Activated CD4-positive, alpha-beta T cell treated with anti-CD3 and anti-CD28 coated beads for 48 hours (primary cell): Measurements from ENCODE around the gene HOXD12.

ENCODE experiments used
- DNase-seq: peaks from one replicate; pipeline ENCODE4 v3.0.0-alpha.2; 2020

The HOXD12 gene

DNA sequence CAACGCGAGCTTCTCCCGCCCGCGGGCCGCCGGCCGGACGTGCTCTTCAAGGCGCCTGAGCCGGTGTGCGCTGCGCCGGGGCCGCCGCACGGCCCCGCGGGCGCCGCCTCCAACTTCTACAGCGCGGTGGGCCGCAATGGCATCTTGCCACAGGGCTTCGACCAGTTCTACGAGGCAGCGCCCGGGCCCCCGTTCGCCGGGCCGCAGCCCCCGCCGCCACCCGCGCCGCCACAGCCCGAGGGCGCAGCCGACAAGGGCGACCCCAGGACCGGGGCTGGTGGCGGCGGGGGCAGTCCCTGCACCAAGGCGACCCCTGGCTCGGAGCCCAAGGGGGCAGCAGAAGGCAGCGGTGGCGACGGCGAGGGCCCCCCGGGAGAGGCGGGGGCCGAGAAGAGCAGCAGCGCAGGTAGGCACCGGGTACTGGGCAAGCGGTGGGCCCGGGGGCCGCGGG lies 8.2 kb downstream of the HOXD12 start:
- DNase-seq: no peak

DNA sequence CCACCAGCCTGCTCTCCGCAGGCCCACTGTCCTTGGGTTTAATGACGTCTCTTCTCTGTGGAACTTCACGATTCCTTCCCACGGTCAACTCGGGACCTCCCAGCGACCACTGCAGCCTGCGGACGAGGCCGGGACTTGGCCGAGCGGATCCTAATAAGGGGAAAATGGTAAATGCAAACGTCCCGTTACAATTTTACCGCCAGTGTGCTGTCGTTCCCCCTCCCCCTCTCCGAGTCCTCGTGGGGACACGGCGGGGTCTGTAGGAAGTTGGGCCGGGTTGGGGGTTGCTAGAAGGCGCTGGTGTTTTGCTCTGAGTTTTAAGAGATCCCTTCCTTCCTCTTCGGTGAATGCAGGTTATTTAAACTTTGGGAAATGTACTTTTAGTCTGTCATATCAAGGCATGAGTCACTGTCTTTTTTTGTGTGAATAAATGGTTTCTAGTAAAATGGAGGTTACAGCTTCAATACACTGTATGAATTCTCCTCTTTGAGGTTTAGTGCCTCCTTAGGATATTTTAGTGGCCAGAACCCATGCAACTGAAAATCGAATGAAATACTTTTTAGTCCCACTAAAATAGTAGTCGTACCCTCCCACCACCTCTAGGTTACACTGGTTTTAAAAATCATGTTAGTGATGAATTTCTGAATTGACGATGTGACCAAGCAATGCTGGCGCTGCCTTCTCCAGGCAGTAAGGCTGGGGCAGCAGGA lies 9.8 kb downstream of the HOXD12 start:
- no peak for DNase-seq

GRCh38 chr2:176109946-176110345 lies 10.4 kb downstream of the HOXD12 start:
- no peak for DNase-seq

- DNase-seq: no peak
Observed at GRCh38 chr2:176110415-176111308, 11.1 kb downstream of the HOXD12 start.

- DNase-seq: peak; percentile 54
Observed at GRCh38 chr2:176111309-176111663, 11.7 kb downstream of the HOXD12 start.

DNA sequence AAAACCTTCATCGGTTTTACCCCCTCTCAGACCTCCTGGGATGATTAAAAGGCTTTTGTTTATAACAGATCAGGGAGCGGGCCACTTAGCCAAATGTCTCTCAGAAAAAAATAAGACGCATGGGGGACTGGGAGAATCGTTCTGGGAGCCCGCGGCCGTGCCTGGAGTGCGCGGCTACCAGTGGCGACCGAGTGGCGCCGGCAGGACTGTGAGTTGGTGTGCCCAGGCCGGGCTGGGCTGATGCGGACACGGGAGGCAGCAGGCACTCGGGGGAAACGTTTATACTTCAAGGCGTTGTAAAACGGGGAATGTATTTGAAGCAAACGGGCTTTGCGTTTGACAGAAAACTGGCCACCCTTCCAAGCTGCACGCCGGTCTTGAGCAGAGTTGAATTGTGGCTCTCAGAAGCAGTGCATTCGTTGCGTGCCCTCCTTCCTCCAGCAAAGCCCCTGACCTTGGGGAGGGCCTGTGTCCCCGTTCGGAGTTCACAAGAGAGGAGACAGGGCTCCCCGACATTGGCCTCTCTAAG lies 12.3 kb downstream of the HOXD12 start:
- DNase-seq: no peak

DNA sequence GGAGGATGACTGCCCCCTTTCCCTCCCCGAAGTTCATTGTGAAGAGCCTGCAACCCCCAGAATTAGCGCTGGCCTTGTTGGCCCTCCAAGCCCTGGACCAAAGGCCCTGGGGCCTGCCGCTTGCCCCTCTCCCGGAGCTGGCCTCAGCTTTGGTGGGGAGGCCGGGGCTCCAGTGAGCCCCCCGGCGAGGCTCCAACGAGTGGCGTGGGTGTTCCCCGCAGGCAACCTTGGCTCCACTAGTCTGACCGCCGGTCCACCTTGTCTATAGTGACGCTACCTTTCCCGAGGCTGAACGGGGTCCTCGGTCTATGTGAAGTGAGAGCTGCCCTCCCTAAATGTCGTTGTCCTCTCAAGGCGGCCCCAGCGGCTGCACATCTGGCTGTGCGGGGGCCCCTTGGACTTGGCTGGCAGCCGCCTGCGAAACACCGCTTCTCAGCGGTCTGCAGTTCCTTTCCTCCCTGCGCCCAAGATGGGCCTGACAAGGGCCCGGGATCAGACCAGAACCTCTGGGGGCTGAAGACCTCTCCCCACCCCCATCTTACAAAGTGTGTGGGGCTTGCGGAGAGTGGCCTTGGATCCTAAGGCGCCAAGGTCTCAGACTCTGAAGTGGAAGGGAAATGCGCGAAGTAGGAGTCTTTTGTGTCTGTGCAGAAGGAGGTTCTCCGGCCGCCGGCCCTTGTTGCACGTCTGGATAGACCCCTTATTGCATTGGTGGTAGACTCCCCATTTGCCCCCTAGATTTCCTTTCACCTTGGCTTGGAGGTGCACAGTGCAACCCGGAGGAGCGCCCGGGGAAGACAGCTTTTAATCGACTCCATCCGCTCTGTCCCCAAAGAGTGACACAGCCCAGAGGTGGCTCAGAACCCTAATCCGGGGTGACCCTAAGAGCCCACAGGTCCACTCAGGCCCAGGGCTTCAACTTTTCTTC lies 13.0 kb downstream of the HOXD12 start:
- DNase-seq: no peak

DNA sequence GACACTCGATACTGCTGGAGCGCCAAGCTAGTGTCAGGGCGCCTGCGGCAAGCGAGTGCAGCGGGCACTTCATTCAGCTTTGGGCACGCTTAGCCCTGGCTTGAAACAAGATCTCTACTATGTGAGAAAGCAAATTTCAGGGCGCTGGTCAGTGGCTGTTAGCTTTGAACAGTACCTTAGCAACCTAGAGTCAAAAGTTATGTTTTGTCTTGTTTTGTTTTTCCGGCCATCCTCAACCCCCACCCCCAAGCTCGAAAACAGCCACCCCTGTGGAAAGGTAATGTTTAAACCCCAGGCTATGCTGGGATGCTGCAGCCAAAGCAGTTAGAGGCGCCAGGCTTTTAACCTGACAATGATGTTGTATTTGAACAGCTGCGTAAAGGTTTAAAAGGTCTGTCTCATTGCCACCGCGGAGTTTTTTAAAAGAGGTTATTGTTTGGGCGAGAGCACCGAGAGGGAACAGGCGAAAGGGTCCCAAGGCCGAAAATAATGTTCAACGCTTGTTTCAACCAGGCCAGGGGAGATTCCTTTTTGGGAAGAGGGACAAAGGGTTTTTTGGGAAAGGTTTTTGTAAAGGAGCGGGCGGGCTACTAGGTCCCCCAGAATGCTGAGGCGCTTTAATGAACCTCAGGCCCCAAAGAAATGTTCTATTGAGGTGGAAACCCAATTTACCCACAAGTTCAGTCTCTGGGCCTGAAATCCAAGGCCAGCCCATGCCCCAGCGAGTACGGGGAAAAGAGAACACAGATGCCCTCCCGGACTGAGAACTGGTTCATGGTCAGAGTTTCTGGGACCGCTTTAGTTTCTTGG lies 14.7 kb downstream of the HOXD12 start:
- DNase-seq: no peak

DNA sequence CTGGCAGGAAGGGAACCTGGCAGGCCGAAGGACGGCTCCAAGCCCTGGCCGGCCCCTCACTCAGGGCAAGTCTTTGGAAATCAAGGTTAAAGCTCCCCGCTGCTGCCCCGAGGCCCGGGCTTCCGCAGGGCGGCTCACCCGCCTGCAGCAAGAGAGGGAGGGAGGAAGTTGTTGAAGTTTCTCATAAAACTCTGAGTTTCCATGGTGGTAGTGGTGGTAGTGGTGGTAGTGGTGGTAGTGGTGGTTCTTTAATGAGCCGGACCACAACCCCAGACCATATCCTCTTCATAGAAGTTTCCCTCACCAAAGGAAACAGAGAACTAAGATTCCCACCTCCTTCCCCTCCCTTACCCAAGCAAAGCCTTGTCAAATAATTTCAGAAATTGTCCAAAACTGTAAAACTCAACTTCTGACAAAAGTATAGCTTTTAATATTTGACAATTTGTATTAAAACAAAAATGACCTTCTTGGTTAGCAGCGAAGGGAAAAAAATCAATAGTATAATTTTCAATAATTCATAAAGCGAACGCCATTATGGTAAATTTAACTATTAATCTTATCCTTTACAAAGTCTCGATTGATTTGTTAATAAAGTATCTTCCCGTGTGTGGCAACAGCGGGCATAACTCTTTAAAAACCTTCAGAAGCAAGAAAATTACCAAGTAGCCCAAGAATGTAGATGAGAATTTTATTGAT lies 15.5 kb downstream of the HOXD12 start:
- DNase-seq: no peak

DNA sequence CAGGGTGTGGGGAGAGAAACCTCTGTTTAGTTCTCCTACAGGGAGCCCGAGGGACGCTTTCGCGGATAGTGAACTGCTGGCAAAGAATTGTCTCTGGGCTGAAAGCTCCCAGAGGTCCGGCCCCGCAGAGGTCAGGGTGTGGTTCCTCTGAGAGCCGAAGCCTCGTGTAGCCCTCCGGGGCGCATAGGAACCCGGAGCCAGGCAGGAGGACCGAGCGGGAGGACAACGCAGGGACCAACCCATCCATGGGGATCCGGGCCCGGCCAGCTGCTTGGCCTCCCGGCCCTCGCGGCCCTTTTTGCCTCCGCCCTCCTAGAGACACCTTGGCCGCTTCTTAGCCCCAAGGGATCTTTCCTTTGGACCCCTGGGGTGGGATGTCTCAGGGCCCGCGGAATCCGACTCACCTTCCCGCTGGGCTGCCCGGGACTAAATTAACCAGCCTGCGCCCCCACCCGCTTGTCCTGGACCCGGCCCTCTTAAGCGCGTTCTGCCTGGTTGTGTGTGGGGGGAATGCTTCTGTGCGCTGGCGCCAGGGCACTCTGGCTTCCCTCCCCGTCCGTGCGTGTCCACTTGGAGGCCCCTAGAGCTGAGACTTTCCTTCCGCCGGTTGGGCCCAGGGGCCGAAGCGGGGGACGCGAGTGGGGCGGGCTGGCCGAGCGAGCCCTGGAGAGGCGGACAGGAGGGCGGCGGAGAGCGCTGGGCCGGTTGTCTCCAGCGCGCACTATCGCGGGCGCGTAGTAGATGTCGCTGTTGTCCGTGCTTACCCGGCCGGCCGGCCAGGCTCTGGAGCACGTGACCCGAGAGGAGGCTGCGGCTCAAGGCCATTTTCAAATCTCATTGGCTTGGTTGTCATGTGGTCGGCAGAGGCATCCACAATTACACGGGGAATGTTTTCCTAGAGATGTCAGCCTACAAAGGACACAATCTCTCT lies 16.6 kb downstream of the HOXD12 start, which contains the start of gene HOXD10:
Gene HOXD10, plus strand, starts transcription at position 896 of the 931 bp plus-strand sequence. CDS start 56 bp downstream, outside the sequence.
- no peak for DNase-seq

DNA sequence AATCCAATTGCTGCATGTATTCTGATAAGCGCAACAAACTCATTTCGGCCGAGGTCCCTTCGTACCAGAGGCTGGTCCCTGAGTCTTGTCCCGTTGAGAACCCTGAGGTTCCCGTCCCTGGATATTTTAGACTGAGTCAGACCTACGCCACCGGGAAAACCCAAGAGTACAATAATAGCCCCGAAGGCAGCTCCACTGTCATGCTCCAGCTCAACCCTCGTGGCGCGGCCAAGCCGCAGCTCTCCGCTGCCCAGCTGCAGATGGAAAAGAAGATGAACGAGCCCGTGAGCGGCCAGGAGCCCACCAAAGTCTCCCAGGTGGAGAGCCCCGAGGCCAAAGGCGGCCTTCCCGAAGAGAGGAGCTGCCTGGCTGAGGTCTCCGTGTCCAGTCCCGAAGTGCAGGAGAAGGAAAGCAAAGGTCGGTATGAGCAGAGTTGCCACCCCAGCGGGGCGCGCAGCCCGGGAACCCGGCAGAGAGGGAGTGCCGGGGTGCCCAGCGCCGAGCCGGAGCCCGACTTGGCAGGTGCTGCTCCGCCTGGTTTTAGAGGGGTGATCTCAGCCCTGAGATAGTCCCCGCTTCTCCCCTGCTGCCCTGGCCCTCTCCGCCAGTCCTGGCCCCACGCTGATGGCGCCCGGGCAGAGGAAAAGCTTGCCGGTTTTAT lies 17.7 kb downstream of the HOXD12 start:
- DNase-seq: no peak

GRCh38 chr2:176117823-176118371 lies 18.3 kb downstream of the HOXD12 start:
- DNase-seq: no peak

- peak; percentile 53 for DNase-seq
Observed at GRCh38 chr2:176118601-176119339, 19.2 kb downstream of the HOXD12 start.

DNA sequence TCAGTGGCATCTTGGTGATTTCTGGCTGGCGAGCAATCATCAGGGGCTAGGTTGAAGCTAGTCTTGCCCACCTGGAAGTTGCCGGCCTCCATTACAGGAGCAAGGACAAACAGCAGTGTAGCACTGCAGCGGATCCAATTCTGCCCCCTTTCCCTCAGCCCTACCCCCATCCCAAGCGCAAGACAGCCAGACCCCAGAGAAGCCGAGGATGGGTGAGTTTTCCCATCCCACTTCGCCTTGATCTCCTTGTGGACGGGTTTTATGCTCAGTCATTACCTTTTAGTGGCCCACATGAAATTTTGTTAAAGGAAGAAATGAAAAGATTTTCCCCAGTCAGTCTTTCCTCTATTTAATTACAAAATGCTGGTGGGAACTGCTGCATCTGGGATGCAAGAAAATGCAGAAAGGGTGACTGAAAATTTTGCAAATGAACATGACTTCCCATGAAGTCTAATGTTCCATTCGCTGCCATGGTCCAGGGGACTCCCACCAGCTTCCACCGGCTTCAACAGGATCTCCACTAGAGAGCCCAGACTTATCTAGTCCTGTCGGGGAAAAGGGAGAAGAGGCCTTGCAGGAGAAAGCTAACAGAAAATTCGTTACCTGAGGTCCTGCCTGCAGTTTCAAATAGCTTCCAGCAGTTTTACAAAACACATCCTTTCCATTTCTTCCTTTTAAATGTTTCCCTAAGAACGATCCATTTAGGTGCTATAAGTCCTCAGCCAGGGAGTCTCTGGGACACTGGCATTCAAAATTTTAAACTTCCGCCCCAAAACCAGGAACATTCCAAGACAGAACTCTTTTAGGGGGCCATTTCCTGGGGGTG lies 21.0 kb downstream of the HOXD12 start:
- no peak for DNase-seq

- DNase-seq: peak; percentile 34
Observed at GRCh38 chr2:176121190-176122051, 21.8 kb downstream of the HOXD12 start.

DNA sequence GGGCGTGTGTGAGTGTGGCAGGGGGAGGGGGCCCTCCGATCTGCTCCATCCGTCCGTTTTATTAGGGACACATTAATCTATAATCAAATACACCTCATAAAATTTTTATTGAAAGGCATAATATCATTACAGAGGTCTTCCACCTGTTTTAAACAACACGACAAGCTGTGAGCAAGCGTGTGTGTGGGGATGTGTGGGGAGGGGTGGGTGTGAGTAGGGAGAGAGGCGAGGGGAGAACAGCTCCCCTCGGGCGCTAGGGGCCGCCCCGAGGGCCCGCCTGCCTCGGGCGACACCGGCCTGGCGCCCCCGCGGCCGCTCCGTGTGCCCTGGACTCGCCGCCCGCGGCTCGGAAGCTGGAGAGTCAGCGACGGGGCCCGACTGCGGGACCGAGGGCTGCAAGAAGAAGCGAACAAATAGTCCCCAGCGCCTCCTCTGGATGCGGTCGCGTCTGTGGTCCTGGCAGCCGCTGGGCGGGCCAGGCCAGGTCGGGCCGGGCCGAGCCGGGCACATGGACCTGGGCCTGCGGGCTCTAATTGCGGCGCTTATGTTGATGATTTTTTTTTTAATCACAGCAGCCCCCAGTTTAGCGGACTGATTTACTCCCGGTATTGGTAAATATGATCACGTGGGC lies 22.6 kb downstream of the HOXD12 start:
- DNase-seq: no peak
